Lung (tissue), 12 donors: ENCODE measurements around the gene KCNAB2. TPM values are rescaled to one million over a fixed set of nuclear protein-coding genes. Genes with fewer than 3 reads are reported as not detected.

Source experiments
- ATAC-seq: fragments of 200-7000 bp; cut with Tn5 transposase; one replicate; pipeline ENCODE4 v1.9.1; 2020; ENCODE audit warnings: moderate number of reproducible peaks; ENCODE audit not compliant: insufficient read depth, low FRiP score
- DNase-seq, 3 donors: peaks; one replicate each; pipeline ENCODE4 v3.0.0-alpha.2; 2013 to 2017
- H3K27ac ChIP-seq, 2 donors: one replicate each; pipeline ENCODE4 v1.5.1; 2013; ENCODE audit warnings: mild to moderate bottlenecking in 2 of 2, moderate library complexity in 2 of 2, control low read depth in 1 of 2, inconsistent platforms in 1 of 2, low read depth in 1 of 2, low read length in 1 of 2
- H3K27me3 ChIP-seq, 3 donors: one replicate each; pipeline ENCODE4 v1.5.1; 2013; ENCODE audit warnings: low read length in 2 of 3; ENCODE audit not compliant: control insufficient read depth in 3 of 3, insufficient read depth in 3 of 3
- H3K36me3 ChIP-seq, 4 donors: one replicate each; pipeline ENCODE4 v1.5.1; 2013; ENCODE audit warnings: low read length in 4 of 4, mild to moderate bottlenecking in 1 of 4, moderate library complexity in 1 of 4; ENCODE audit not compliant: control insufficient read depth in 4 of 4, insufficient read depth in 4 of 4
- H3K4me1 ChIP-seq, 5 donors: one replicate each; pipeline ENCODE4 v1.5.1; 2013; ENCODE audit warnings: low read length in 5 of 5, mild to moderate bottlenecking in 2 of 5, moderate library complexity in 1 of 5; ENCODE audit not compliant: control insufficient read depth in 5 of 5, insufficient read depth in 5 of 5
- H3K4me3 ChIP-seq: one replicate; pipeline ENCODE4 v1.5.1; 2013; ENCODE audit warnings: mild to moderate bottlenecking, control low read depth, moderate library complexity
- H3K9ac ChIP-seq, 2 donors: one replicate each; pipeline ENCODE4 v1.5.1; 2013; ENCODE audit warnings: low read length in 2 of 2, control low read depth in 1 of 2; ENCODE audit not compliant: insufficient read depth in 1 of 2
- H3K9me3 ChIP-seq, 4 donors: one replicate each; pipeline ENCODE4 v1.5.1; 2013; ENCODE audit warnings: low read length in 3 of 4, mild to moderate bottlenecking in 1 of 4, moderate library complexity in 1 of 4; ENCODE audit not compliant: control insufficient read depth in 4 of 4, insufficient read depth in 3 of 4
- WGBS, 2 donors: extraction: QIAGEN DNeasy Blood & Tissue Kit; methylation state at CpG; one replicate each; pipeline ENCODE4 v1.1.7; 2013; 5-methylcytosine and 5-hydroxymethylcytosine counted together
- polyA plus RNA-seq, 2 donors: library from polyadenylated mRNA; stranded (reverse); fragments of 200-250 nt; gene quantifications; one replicate each; pipeline ENCODE4 v1.2.1, GENCODE V29; 2013
- total RNA-seq, 2 donors: library from RNA; depleted of rRNA in 1 of 2; stranded (reverse); fragments of >200 nt in 1 of 2; gene quantifications; one replicate each; pipeline ENCODE4 v1.2.1, GENCODE V29; 2014 to 2021
- TF ChIP-seq, protein P1 (sequence below): IDR thresholded peaks from 2 replicates; pipeline ENCODE4 v1.5.1; 2012; ENCODE audit warnings: mild to moderate bottlenecking; ENCODE audit errors: control extremely low read depth, extremely low read depth
- donor health status: control.
- donor health status: control.
- donor health status: Bipolar disorder and iron deficiency.
- donor health status: healthy.
- donor health status: DM: yes; HTN: yes; CAD: no.

KCNAB2 gene
- total and polyA plus RNA-seq, 4 donors, result 13.7 to 86.4 (median 45.5) TPM

DNA sequence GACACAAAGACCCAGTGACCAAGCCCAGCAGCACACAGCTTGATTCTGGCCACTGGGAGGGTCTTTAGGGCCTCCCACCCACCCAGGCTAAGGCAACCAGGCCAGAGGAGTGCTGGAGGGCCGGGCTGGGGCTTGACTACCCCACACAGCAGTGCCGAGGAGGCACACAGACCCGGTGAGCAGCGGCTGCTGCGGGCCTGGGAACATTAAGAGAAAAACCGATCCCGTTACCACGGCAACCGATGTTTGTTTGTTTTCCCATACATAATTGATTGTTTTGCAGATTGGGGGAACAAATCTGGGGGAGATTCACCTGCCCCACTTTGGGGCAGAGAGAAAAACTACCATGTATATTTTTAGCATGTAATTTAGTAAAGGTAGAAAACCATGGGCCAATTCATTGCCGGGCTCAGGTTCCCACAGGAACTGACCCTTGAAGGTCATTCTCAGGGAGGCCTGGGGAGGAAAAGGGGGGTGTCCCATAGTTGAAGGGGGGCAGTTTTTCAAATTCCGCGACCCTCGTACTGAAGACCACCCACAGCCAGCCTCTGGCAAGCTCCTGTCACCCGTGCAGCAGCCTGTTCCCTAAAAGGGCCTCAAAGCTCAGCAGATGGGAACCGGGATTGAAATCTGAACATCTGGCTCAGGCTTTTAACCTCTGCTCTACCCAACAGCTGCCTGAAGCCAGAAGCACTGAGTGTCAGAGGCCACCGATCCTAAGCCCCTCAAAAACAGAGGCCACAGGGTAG, 99.1 kb downstream of the KCNAB2 start:
- DNase-seq, result peak in 1 of 3 donors; percentile 4
- no peaks in the 10 kb centered on the region for H3K36me3 ChIP-seq
- ATAC-seq, result no peak
- peaks cover 0 to 34% (median 9%) of the 10 kb centered on the region in 3 donors for H3K27me3 ChIP-seq
- no peak overlapping the region for H3K27ac ChIP-seq
- TF ChIP-seq, protein P1, sequence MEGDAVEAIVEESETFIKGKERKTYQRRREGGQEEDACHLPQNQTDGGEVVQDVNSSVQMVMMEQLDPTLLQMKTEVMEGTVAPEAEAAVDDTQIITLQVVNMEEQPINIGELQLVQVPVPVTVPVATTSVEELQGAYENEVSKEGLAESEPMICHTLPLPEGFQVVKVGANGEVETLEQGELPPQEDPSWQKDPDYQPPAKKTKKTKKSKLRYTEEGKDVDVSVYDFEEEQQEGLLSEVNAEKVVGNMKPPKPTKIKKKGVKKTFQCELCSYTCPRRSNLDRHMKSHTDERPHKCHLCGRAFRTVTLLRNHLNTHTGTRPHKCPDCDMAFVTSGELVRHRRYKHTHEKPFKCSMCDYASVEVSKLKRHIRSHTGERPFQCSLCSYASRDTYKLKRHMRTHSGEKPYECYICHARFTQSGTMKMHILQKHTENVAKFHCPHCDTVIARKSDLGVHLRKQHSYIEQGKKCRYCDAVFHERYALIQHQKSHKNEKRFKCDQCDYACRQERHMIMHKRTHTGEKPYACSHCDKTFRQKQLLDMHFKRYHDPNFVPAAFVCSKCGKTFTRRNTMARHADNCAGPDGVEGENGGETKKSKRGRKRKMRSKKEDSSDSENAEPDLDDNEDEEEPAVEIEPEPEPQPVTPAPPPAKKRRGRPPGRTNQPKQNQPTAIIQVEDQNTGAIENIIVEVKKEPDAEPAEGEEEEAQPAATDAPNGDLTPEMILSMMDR, result no peak
- peaks cover 0 to 4% (median 0%) of the 10 kb centered on the region in 5 donors for H3K4me1 ChIP-seq
- no peak overlapping the region for H3K4me3 ChIP-seq
- no peak overlapping the region for H3K9ac ChIP-seq
- H3K9me3 ChIP-seq, result peaks cover 0 to 3% (median 0%) of the 10 kb centered on the region in 4 donors
- 48 to 73% methylated on average over 16 of the region's 16 CpGs for WGBS, 2 donors

DNA sequence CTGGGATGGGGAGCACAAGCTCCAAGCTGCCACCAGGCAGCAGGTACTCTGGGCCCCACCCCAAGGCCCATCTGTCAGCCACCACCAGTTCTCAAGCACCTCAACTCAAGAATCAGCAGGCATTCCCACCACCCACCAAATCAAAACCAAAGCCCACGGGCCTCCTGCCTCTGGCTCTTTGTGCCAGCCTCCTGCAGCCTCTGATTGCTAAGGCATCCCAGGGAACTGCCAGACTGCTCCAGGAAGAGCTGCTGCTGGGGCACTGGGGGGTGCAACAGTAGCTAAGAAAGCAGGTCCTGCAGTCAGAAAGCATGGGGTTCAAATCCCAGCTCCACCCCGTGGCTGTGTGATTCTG, 99.7 kb downstream of the KCNAB2 start:
- 54 to 89% methylated on average over 2 of the region's 2 CpGs for WGBS, 2 donors
- H3K27me3 ChIP-seq, result peaks cover 0 to 39% (median 9%) of the 10 kb centered on the region in 3 donors
- peaks cover 0 to 4% (median 0%) of the 10 kb centered on the region in 5 donors for H3K4me1 ChIP-seq
- peaks cover 0 to 5% (median 0%) of the 10 kb centered on the region in 4 donors for H3K9me3 ChIP-seq
- TF ChIP-seq, protein P1, result no peak
- no peak overlapping the region for H3K4me3 ChIP-seq
- no peaks in the 10 kb centered on the region for H3K36me3 ChIP-seq
- no peak for DNase-seq
- no peak overlapping the region for H3K27ac ChIP-seq
- no peak overlapping the region for H3K9ac ChIP-seq
- ATAC-seq, result no peak

DNA sequence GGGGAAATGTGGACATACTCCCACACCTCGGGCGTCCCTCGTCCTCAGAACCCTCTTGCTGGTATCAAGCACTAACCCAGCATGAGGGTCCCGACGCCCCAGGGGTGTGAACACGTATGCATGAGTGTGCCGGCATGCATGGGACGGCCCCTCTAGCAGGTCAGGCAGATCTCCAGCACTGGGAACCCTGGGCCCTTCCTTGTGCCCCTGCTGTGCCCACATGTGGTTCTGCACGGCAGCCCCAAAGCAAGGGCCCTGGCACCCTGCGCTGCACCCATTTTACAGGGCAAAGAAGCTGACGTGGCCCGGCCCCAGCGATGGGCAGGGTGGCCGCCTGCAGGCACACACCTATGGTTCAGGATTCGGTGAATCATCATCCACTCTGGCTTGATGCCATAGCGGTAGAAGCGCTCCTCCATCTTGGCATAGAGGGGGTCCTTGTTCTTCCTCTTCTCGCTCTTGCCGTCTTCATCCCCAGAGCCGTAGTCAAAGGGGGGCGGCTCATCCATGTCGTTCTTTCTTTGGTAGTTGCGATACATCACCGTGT, 100.2 kb downstream of the KCNAB2 start:
- Histone ChIP-seq H3K9me3 (peaks cover 0 to 5% (median 0%) of the 10 kb centered on the region in 4 donors), H3K36me3 (no peaks in the 10 kb centered on the region), H3K4me1 (peaks cover 0 to 4% (median 0%) of the 10 kb centered on the region in 5 donors), H3K27me3 (peaks cover 0 to 40% (median 9%) of the 10 kb centered on the region in 3 donors), H3K27ac (no peak overlapping the region), H3K9ac (no peak overlapping the region), H3K4me3 (no peak overlapping the region)
- TF ChIP-seq, protein P1, result no peak
- WGBS, 2 donors, result 86 to 91% methylated on average over 24 of the region's 24 CpGs
- DNase-seq (no peak), ATAC-seq (no peak)
